A549 (cell line): ENCODE measurements around the gene PTPRN2. TPM values are rescaled to one million over a fixed set of nuclear protein-coding genes. Genes with fewer than 3 reads are reported as not detected.
"Not testable (repeated sequence)": the region's sequence is repeated elsewhere in the genome, so short reads cannot be mapped to it uniquely, and the experiment has no call there.

Experiments
- ATAC-seq, 2 experiments: fragments of 200-7000 bp in 1 of 2; fragments of >200 bp in 1 of 2; cut with Nextera tagmentation in 1 of 2; cut with Tn5 transposase in 1 of 2; 3 replicates each; pipeline versions ENCODE4 v1.8.0 to v1.9.1; 2018 to 2020; ENCODE audit warnings: mild to moderate bottlenecking in 1 of 2, moderate library complexity in 1 of 2
- CTCF ChIA-PET: fragments of 300-600 bp; sonication (Branson Sonifier 250); formaldehyde crosslinking; extraction: SDS; loops from one replicate; lab custom pipeline; 2021; ENCODE audit warnings: antibody characterized with exemption, inconsistent platforms; lab: Yijun Ruan, JAX
- POLR2A ChIA-PET: fragments of 350-600 bp; formaldehyde crosslinking; extraction: SDS; loops from one replicate; lab custom pipeline; 2021; ENCODE audit warnings: antibody characterized with exemption, inconsistent platforms; lab: Yijun Ruan, JAX
- DNase-seq, 2 experiments: peaks; one replicate each; pipeline versions ENCODE4 v3.0.0 to v3.0.0-alpha.2; 2011 to 2016; ENCODE audit warnings: low read depth in 1 of 2, low spot score in 1 of 2
- FAIRE-seq: peaks from 2 replicates; lab custom pipeline; 2011; peaks lifted over from hg19 to GRCh38; lab: Jason Lieb, UNC
- H3K27ac ChIP-seq, 2 experiments: fragments of >200 bp; sonication (Bioruptor Twin); formaldehyde crosslinking; 3 replicates each; pipeline ENCODE4 v1.5.1; 2016 to 2017
- H3K4me1 ChIP-seq: fragments of >200 bp; sonication (Bioruptor Twin); formaldehyde crosslinking; 3 replicates; pipeline ENCODE4 v1.6.1; 2016
- H3K4me2 ChIP-seq: fragments of >200 bp; sonication (Bioruptor Twin); formaldehyde crosslinking; 3 replicates; pipeline ENCODE4 v1.6.1; 2016
- H3K4me3 ChIP-seq: fragments of >200 bp; sonication (Bioruptor Twin); formaldehyde crosslinking; 3 replicates; pipeline ENCODE4 v1.5.1; 2016
- H3K9me3 ChIP-seq: fragments of >200 bp; sonication (Bioruptor Twin); formaldehyde crosslinking; 3 replicates; pipeline ENCODE4 v1.6.1; 2016
- ATOH8 ChIP-seq: fragments of 250-450 bp; sonication (Bioruptor Pico); IDR thresholded peaks from 2 replicates; pipeline ENCODE4 v1.5.0; 2020; ENCODE audit warnings: low read depth, mild to moderate bottlenecking, moderate library complexity
- BCL3 ChIP-seq: fragments of >200 bp; sonication (Bioruptor Twin); formaldehyde crosslinking; IDR thresholded peaks from 3 replicates; pipeline ENCODE4 v1.6.1; 2016
- CBX2 ChIP-seq: fragments of 200-600 bp; sonication (generic); IDR thresholded peaks from 2 replicates; pipeline ENCODE4 v1.6.1; 2016; ENCODE audit warnings: low read depth, mild to moderate bottlenecking, borderline replicate concordance
- CEBPB ChIP-seq, 2 experiments: fragments of >200 bp in 1 of 2; sonication (Bioruptor Twin) in 1 of 2; formaldehyde crosslinking in 1 of 2; IDR thresholded peaks; 2 replicates each; pipeline ENCODE4 v1.6.1; 2012 to 2016
- CHD4 ChIP-seq: fragments of 200-600 bp; sonication (generic); IDR thresholded peaks from 2 replicates; pipeline ENCODE4 v1.6.1; 2016; ENCODE audit warnings: antibody characterized with exemption, mild to moderate bottlenecking, borderline replicate concordance
- EHF ChIP-seq: fragments of 250-450 bp; sonication (Bioruptor Pico); IDR thresholded peaks from 2 replicates; pipeline ENCODE4 v1.5.0; 2020; ENCODE audit warnings: mild to moderate bottlenecking
- FOSL2 ChIP-seq, 2 experiments: fragments of 450-650 bp in 1 of 2; fragments of >200 bp in 1 of 2; sonication (Bioruptor Twin) in 1 of 2; formaldehyde crosslinking; IDR thresholded peaks; 2 replicates each; pipeline versions ENCODE4 v1.5.0 to v1.6.1; 2016 to 2020; ENCODE audit warnings: mild to moderate bottlenecking in 1 of 2, moderate library complexity in 1 of 2
- HMGXB4 ChIP-seq: fragments of 250-450 bp; sonication (Bioruptor Pico); IDR thresholded peaks from 2 replicates; pipeline ENCODE4 v1.5.0; 2021; ENCODE audit warnings: mild to moderate bottlenecking, moderate library complexity, borderline replicate concordance
- HOXA7 ChIP-seq: fragments of 250-450 bp; sonication (Bioruptor Pico); IDR thresholded peaks from 2 replicates; pipeline ENCODE4 v1.5.0; 2020; ENCODE audit warnings: mild to moderate bottlenecking, moderate library complexity
- HOXB13 ChIP-seq: fragments of 250-450 bp; sonication (Bioruptor Pico); IDR thresholded peaks from 2 replicates; pipeline ENCODE4 v1.5.0; 2020; ENCODE audit warnings: low read depth, mild to moderate bottlenecking, moderate library complexity
- KDM1A ChIP-seq: fragments of 200-600 bp; sonication (generic); IDR thresholded peaks from 2 replicates; pipeline ENCODE4 v1.6.1; 2016; ENCODE audit warnings: low read depth, mild to moderate bottlenecking
- MAZ ChIP-seq: fragments of 150-350 bp; IDR thresholded peaks from 2 replicates; pipeline ENCODE4 v1.6.1; 2014; ENCODE audit warnings: antibody characterized with exemption, low read depth, low read length, borderline replicate concordance
- NFE2L2 ChIP-seq: fragments of 150-350 bp; conservative IDR thresholded peaks from 2 replicates; pipeline ENCODE4 v1.6.1; 2014; ENCODE audit warnings: low read length
- NPAS2 ChIP-seq: fragments of 250-450 bp; sonication (Bioruptor Pico); IDR thresholded peaks from 2 replicates; pipeline ENCODE4 v1.8.0; 2022; ENCODE audit warnings: mild to moderate bottlenecking, moderate library complexity, borderline replicate concordance
- RARB ChIP-seq: fragments of 250-450 bp; sonication (Bioruptor Pico); IDR thresholded peaks from 2 replicates; pipeline ENCODE4 v1.8.0; 2021; ENCODE audit warnings: mild to moderate bottlenecking, moderate library complexity
- RCOR1 ChIP-seq: fragments of 150-350 bp; IDR thresholded peaks from 2 replicates; pipeline ENCODE4 v1.6.1; 2014; ENCODE audit warnings: antibody characterized with exemption, low read length, low read depth
- RNF2 ChIP-seq: fragments of 200-600 bp; sonication (generic); IDR thresholded peaks from 2 replicates; pipeline ENCODE4 v1.6.1; 2016; ENCODE audit warnings: low read depth, mild to moderate bottlenecking, antibody characterized with exemption, moderate library complexity, borderline replicate concordance
- TP53 ChIP-seq: fragments of 250-450 bp; sonication (Bioruptor Pico); IDR thresholded peaks from 2 replicates; pipeline ENCODE4 v1.5.0; 2021; ENCODE audit warnings: mild to moderate bottlenecking, moderate library complexity
- ZC3H11A ChIP-seq: fragments of 450-650 bp; IDR thresholded peaks from 2 replicates; pipeline ENCODE4 v1.6.1; 2014; ENCODE audit warnings: antibody characterized with exemption, mild to moderate bottlenecking
- ZFP36 ChIP-seq: fragments of 450-650 bp; IDR thresholded peaks from 2 replicates; pipeline ENCODE4 v1.6.1; 2014; ENCODE audit warnings: borderline replicate concordance; ENCODE audit not compliant: partially characterized antibody
- WGBS: methylation state at CpG from one replicate; pipeline ENCODE4 v1.1.6; 2017; ENCODE audit errors: missing lambda C conversion rate; 5-methylcytosine and 5-hydroxymethylcytosine counted together
- polyA plus RNA-seq, 4 experiments: library from polyadenylated mRNA; depleted of rRNA in 3 of 4; stranded (reverse); fragments of >200 nt; fragmentation: RNase III in 1 of 4; extraction: RNeasy Plus Mini Kit Qiagen cat#74134 plus additional on column Dnase treatment in 1 of 4; gene quantifications; 2 replicates in 3 of 4; 3 replicates in 1 of 4; pipeline ENCODE4 v1.2.3, GENCODE V29; 2011 to 2017

Gene PTPRN2
- polyA plus RNA-seq, 2 of the 4 experiments (the other 2 are of a cell fraction): 0.41 to 1.2 TPM

- H3K4me2 ChIP-seq, POLR2A ChIA-PET, H3K9me3 ChIP-seq, H3K4me1 ChIP-seq, DNase-seq, H3K4me3 ChIP-seq, H3K27ac ChIP-seq, ATAC-seq, FAIRE-seq, CTCF ChIA-PET: not testable (repeated sequence)
- 14% methylated on average over 12 of the region's 12 CpGs for WGBS
These were observed 692.5 kb downstream of the PTPRN2 start for GRCh38 chr7:157895098-157895497.

GRCh38 chr7:157893535-157894044 lies 694.0 kb downstream of the PTPRN2 start:
- DNase-seq: no peak
- CTCF ChIA-PET: interaction anchor here (0.9 kb wide), 1 partner anchor 461 kb away, joined by 3 read pairs; no protein-coding TSS in a partner anchor
- no peak for TF ChIP-seq RARB (CRISPR knock-in tag)
- no peak for TF ChIP-seq RNF2
- no peak for TF ChIP-seq MAZ
- TF ChIP-seq NPAS2: no peak
- no peak for TF ChIP-seq ZC3H11A
- no peak for TF ChIP-seq TP53 (CRISPR knock-in tag)
- no peak for TF ChIP-seq RCOR1
- TF ChIP-seq FOSL2 (IDR thresholded peaks at IDR 0.05): no peak
- no peak for TF ChIP-seq FOSL2 (CRISPR knock-in tag; IDR thresholded peaks at IDR 0.05)
- TF ChIP-seq KDM1A: no peak
- TF ChIP-seq ATOH8 (CRISPR knock-in tag): no peak
- TF ChIP-seq HMGXB4 (CRISPR knock-in tag): no peak
- no peak for TF ChIP-seq CHD4
- no peak for TF ChIP-seq CBX2
- no peak for TF ChIP-seq HOXA7 (CRISPR knock-in tag)
- TF ChIP-seq, all 56 proteins: peak for 0
- Histone ChIP-seq H3K9me3 (no peaks in the 10 kb centered on the region), H3K4me3 (no peak overlapping the region), H3K4me2 (no peak overlapping the region), H3K27ac (no peak overlapping the region), H3K4me1 (no peaks in the 10 kb centered on the region)
- FAIRE-seq: no peak
- POLR2A ChIA-PET: no interaction called here
- no peak for ATAC-seq
- WGBS: 37% methylated on average over 15 of the region's 15 CpGs

- no peak for TF ChIP-seq EHF (CRISPR knock-in tag)
- TF ChIP-seq TP53 (CRISPR knock-in tag): no peak
- no peak for TF ChIP-seq NFE2L2
- TF ChIP-seq HOXB13 (CRISPR knock-in tag): no peak
- no peak for TF ChIP-seq CHD4
- no peak for TF ChIP-seq BCL3
- no peak for TF ChIP-seq ZFP36
- TF ChIP-seq CEBPB (IDR thresholded peaks at IDR 0.05): no peak
- H3K4me2 ChIP-seq: no peak overlapping the region
- H3K4me1 ChIP-seq: no peaks in the 10 kb centered on the region
- no peaks in the 10 kb centered on the region for H3K9me3 ChIP-seq
- H3K4me3 ChIP-seq: no peak overlapping the region
- CTCF ChIA-PET: interaction anchor here (0.7 kb wide), 1 partner anchor 14 kb away, joined by 3 read pairs; no protein-coding TSS in a partner anchor
- no peak for ATAC-seq
- H3K27ac ChIP-seq: no peak overlapping the region
- 25% methylated on average over 11 of the region's 13 CpGs for WGBS
- POLR2A ChIA-PET: no interaction called here
- no peak for DNase-seq
- FAIRE-seq: no peak
These were observed 694.7 kb downstream of the PTPRN2 start for GRCh38 chr7:157892751-157893523.
